ENCODE results near the gene RSU1. TPM values are rescaled to one million over a fixed set of nuclear protein-coding genes. Genes with fewer than 3 reads are reported as not detected.

Gene RSU1
- total and polyA plus RNA-seq, 10 of the 15 experiments (the other 5 are each of a cell fraction or from before 2014, with no cell fraction given), result 49.2 to 139 (median 81.3) TPM

- no peak for TF ChIP-seq CTCF (IDR thresholded peaks at IDR 0.05 in 2 of 3, conservative IDR thresholded peaks at IDR 0.05 in 1 of 3; ENCODE audit: control insufficient read depth in 2 of 3, extremely low read depth in 1 of 3, insufficient read depth in 1 of 3, low read depth in 3 of 3, low read length in 3 of 3)
- no peak for TF ChIP-seq FOXK2 (IDR thresholded peaks at IDR 0.05)
- TF ChIP-seq NKRF (conservative IDR thresholded peaks at IDR 0.05), result peak; percentile 85
- no peak for TF ChIP-seq ZBED1 (IDR thresholded peaks at IDR 0.05; ENCODE audit: borderline replicate concordance)
- TF ChIP-seq TARDBP (IDR thresholded peaks at IDR 0.05; ENCODE audit: borderline replicate concordance), result no peak
- TF ChIP-seq ZNF207 (IDR thresholded peaks at IDR 0.05; ENCODE audit: borderline replicate concordance), result no peak
- peak; percentile 60; the same call in 1 of the 2 replicates for TF ChIP-seq NFYB (IDR thresholded peaks at IDR 0.05; ENCODE audit: insufficient read depth, low read depth, low read length)
- no peak for TF ChIP-seq MEF2B (IDR thresholded peaks at IDR 0.05; ENCODE audit: partially characterized antibody, poor library complexity, severe bottlenecking)
- TF ChIP-seq CREB1 (IDR thresholded peaks at IDR 0.05; ENCODE audit: low read depth), result 0 out of 2 replicates have a peak, but pooled peaks have one; percentile 26
- no peak for TF ChIP-seq CBX3 (IDR thresholded peaks at IDR 0.05; ENCODE audit: borderline replicate concordance, low read depth)
- TF ChIP-seq MAX (IDR thresholded peaks at IDR 0.05; ENCODE audit: low read depth, low read length), result peak; percentile 66; the same call in 1 of the 2 replicates
- TF ChIP-seq EP300 (IDR thresholded peaks at IDR 0.05; ENCODE audit: borderline replicate concordance in 1 of 2, control insufficient read depth in 1 of 2, low read depth in 2 of 2, low read length in 2 of 2), result no peak
- TF ChIP-seq BCL3 (IDR thresholded peaks at IDR 0.05; ENCODE audit: borderline replicate concordance, insufficient read depth, low read depth, low read length, poor library complexity, severe bottlenecking), result no peak
- TF ChIP-seq CREM (IDR thresholded peaks at IDR 0.05; ENCODE audit: low read depth), result peak; percentile 43; the same call in 1 of the 2 replicates
- TF ChIP-seq HSF1 (IDR thresholded peaks at IDR 0.05; ENCODE audit: low read depth, low read length), result no peak
- TF ChIP-seq ZZZ3 (IDR thresholded peaks at IDR 0.05; ENCODE audit: control insufficient read depth, insufficient read length, low read depth), result no peak
- TF ChIP-seq E2F4 (IDR thresholded peaks at IDR 0.05; ENCODE audit: low read depth, low read length), result no peak
- no peak for TF ChIP-seq USF2 (IDR thresholded peaks at IDR 0.05; ENCODE audit: borderline replicate concordance, low read depth, low read length)
Measured at GRCh38 chr10:16817125-16818019, at the start of gene RSU1 (continued).
